HepG2 (cell line): ENCODE measurements around the gene VAV2. TPM values are rescaled to one million over a fixed set of nuclear protein-coding genes. Genes with fewer than 3 reads are reported as not detected.

Experiments used
- ATF7-NPFF ChIP-seq: sonication (generic); formaldehyde crosslinking; IDR thresholded peaks from 2 replicates; pipeline ENCODE4 v1.8.1; 2023; ENCODE audit warnings: mild to moderate bottlenecking, low read depth, missing genetic modification reagents, moderate library complexity
- ETV5 ChIP-seq: IDR thresholded peaks from 2 replicates; pipeline ENCODE4 v1.6.1; 2018; ENCODE audit warnings: missing biosample characterization, missing genetic modification reagents, inconsistent platforms, borderline replicate concordance
- HDAC1 ChIP-seq: sonication (generic); formaldehyde crosslinking; IDR thresholded peaks from 2 replicates; pipeline ENCODE4 v1.5.1; 2020; ENCODE audit warnings: mild to moderate bottlenecking, missing genetic modification reagents
- NONO ChIP-seq, 2 experiments: fragments of 450-650 bp in 1 of 2; sonication (generic) in 1 of 2; formaldehyde crosslinking in 1 of 2; IDR thresholded peaks in 1 of 2; conservative IDR thresholded peaks in 1 of 2; 2 replicates each; pipeline versions ENCODE4 v1.6.1 to v1.8.0; 2017 to 2022; ENCODE audit warnings: mild to moderate bottlenecking in 1 of 2, missing genetic modification reagents in 1 of 2, moderate library complexity in 1 of 2
- TEAD2 ChIP-seq: sonication (generic); formaldehyde crosslinking; IDR thresholded peaks from 2 replicates; pipeline ENCODE4 v1.9.0; 2021; ENCODE audit warnings: missing genetic modification reagents
- ZNF547 ChIP-seq: sonication (generic); formaldehyde crosslinking; IDR thresholded peaks from 2 replicates; pipeline ENCODE4 v1.5.1; 2020; ENCODE audit warnings: mild to moderate bottlenecking, missing genetic modification reagents
- ZNF691 ChIP-seq: sonication (generic); formaldehyde crosslinking; IDR thresholded peaks from 2 replicates; pipeline ENCODE4 v1.4.0; 2020; ENCODE audit warnings: missing genetic modification reagents, low read depth, mild to moderate bottlenecking, borderline replicate concordance
- ZSCAN12 ChIP-seq: sonication (generic); formaldehyde crosslinking; IDR thresholded peaks from 2 replicates; pipeline ENCODE4 v1.9.0; 2021; ENCODE audit warnings: mild to moderate bottlenecking, missing genetic modification reagents
- polyA plus RNA-seq, 8 experiments: library from polyadenylated mRNA; depleted of rRNA in 3 of 8; stranded (reverse) in 7 of 8; unstranded in 1 of 8; fragments of >200 nt; fragmentation: Illumina TruSeq in 4 of 8; extraction: Trizol in 4 of 8; gene quantifications; 2 replicates each; pipeline versions ENCODE4 v1.2.1 to v1.2.3, GENCODE V29; 2011 to 2016; ENCODE audit warnings: low read depth in 4 of 8, missing spikeins in 1 of 8, mixed read lengths in 1 of 8; ENCODE audit not compliant: insufficient read depth in 1 of 8
- total RNA-seq, 5 experiments: library from RNA; depleted of rRNA; stranded (reverse); fragments of >200 nt; fragmentation: Illumina TruSeq; extraction: Trizol; gene quantifications; 2 replicates each; pipeline ENCODE4 v1.2.3, GENCODE V29; 2016; ENCODE audit warnings: low read depth in 1 of 5
- TF ChIP-seq, protein P1 (sequence below): sonication (generic); formaldehyde crosslinking; IDR thresholded peaks from 2 replicates; pipeline ENCODE4 v1.5.0; 2020; ENCODE audit warnings: mild to moderate bottlenecking, missing genetic modification reagents, moderate library complexity
- TF ChIP-seq, protein P2 (sequence below): IDR thresholded peaks from 2 replicates; pipeline ENCODE4 v1.6.1; 2012; ENCODE audit warnings: inconsistent platforms
- TF ChIP-seq, protein P3 (sequence below): sonication (generic); formaldehyde crosslinking; IDR thresholded peaks from 2 replicates; pipeline ENCODE4 v1.8.0; 2022; ENCODE audit warnings: mild to moderate bottlenecking, missing genetic modification reagents; ENCODE audit not compliant: insufficient replicate concordance
- TF ChIP-seq, protein P4 (sequence below): sonication (generic); formaldehyde crosslinking; conservative IDR thresholded peaks from 2 replicates; pipeline ENCODE4 v1.4.0; 2020; ENCODE audit warnings: mild to moderate bottlenecking, missing genetic modification reagents, moderate library complexity
- TF ChIP-seq, protein P5 (sequence below): sonication (generic); formaldehyde crosslinking; IDR thresholded peaks from 2 replicates; pipeline ENCODE4 v1.4.0; 2020; ENCODE audit warnings: missing genetic modification reagents

Gene VAV2
- total and polyA plus RNA-seq, 2 of the 13 experiments (the other 11 are each of a cell fraction or from before 2014, with no cell fraction given) = 22.5 to 22.9 TPM

DNA sequence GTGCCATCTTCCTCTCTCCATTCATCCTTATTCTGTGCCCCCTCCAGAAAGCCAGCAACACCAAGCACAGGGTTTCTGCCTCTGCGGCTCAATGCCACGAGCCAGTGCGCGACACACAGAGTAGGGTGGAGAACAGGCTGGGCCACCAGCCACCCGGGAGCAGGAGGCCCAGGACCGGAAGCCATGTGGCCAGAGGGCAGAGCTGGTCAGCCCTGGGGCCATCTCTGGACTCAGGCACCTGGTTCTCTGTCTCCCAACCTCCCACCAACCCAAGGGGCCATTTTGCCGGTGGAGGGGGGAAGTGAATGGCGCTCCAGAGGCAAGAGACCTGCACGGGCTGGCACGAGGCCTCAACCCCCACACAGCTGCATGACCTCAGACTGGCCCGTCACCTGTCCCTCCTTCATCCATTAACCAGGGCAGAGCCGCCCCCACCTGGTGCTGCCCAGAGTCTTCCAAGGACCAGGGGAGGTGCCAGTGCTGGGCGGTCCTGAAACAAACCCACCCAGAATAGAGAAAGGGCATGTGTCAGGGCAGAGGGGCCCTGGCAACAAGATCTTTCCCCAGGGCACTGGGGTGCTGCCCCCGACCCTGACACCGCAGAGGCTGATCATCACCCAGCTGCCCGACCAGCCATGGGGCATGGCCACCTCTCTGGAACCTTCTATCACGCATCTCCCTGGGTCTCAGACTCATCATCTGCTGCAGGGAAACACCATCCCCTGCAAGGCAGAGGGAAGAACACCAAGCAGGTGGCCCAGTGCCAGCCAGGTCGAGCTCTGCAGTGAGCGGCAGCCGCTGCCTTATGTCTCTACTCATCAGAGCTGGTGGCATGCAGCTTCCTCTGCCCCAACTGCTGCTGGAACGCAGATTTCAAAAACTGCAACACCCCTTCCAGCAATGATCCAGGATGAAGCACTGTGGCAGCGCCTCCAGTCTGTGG, 11.9 kb downstream of the VAV2 start (continued):
- TF ChIP-seq, protein P1, sequence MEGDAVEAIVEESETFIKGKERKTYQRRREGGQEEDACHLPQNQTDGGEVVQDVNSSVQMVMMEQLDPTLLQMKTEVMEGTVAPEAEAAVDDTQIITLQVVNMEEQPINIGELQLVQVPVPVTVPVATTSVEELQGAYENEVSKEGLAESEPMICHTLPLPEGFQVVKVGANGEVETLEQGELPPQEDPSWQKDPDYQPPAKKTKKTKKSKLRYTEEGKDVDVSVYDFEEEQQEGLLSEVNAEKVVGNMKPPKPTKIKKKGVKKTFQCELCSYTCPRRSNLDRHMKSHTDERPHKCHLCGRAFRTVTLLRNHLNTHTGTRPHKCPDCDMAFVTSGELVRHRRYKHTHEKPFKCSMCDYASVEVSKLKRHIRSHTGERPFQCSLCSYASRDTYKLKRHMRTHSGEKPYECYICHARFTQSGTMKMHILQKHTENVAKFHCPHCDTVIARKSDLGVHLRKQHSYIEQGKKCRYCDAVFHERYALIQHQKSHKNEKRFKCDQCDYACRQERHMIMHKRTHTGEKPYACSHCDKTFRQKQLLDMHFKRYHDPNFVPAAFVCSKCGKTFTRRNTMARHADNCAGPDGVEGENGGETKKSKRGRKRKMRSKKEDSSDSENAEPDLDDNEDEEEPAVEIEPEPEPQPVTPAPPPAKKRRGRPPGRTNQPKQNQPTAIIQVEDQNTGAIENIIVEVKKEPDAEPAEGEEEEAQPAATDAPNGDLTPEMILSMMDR (CRISPR knock-in tag) = peak; percentile 45
- TF ChIP-seq, protein P2, sequence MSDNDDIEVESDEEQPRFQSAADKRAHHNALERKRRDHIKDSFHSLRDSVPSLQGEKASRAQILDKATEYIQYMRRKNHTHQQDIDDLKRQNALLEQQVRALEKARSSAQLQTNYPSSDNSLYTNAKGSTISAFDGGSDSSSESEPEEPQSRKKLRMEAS = peak; percentile 77; the same call in 1 of the 2 replicates
- peak; percentile 26; the same call in 1 of the 2 replicates for TF ChIP-seq HDAC1
- TF ChIP-seq, protein P3, sequence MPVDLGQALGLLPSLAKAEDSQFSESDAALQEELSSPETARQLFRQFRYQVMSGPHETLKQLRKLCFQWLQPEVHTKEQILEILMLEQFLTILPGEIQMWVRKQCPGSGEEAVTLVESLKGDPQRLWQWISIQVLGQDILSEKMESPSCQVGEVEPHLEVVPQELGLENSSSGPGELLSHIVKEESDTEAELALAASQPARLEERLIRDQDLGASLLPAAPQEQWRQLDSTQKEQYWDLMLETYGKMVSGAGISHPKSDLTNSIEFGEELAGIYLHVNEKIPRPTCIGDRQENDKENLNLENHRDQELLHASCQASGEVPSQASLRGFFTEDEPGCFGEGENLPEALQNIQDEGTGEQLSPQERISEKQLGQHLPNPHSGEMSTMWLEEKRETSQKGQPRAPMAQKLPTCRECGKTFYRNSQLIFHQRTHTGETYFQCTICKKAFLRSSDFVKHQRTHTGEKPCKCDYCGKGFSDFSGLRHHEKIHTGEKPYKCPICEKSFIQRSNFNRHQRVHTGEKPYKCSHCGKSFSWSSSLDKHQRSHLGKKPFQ = peak; percentile 59
- TF ChIP-seq, protein P4, sequence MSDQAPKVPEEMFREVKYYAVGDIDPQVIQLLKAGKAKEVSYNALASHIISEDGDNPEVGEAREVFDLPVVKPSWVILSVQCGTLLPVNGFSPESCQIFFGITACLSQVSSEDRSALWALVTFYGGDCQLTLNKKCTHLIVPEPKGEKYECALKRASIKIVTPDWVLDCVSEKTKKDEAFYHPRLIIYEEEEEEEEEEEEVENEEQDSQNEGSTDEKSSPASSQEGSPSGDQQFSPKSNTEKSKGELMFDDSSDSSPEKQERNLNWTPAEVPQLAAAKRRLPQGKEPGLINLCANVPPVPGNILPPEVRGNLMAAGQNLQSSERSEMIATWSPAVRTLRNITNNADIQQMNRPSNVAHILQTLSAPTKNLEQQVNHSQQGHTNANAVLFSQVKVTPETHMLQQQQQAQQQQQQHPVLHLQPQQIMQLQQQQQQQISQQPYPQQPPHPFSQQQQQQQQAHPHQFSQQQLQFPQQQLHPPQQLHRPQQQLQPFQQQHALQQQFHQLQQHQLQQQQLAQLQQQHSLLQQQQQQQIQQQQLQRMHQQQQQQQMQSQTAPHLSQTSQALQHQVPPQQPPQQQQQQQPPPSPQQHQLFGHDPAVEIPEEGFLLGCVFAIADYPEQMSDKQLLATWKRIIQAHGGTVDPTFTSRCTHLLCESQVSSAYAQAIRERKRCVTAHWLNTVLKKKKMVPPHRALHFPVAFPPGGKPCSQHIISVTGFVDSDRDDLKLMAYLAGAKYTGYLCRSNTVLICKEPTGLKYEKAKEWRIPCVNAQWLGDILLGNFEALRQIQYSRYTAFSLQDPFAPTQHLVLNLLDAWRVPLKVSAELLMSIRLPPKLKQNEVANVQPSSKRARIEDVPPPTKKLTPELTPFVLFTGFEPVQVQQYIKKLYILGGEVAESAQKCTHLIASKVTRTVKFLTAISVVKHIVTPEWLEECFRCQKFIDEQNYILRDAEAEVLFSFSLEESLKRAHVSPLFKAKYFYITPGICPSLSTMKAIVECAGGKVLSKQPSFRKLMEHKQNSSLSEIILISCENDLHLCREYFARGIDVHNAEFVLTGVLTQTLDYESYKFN = no peak
- peak; percentile 42; the same call in 1 of the 2 replicates for TF ChIP-seq ETV5 (CRISPR knock-in tag)
- no peak for TF ChIP-seq ZNF691 (CRISPR knock-in tag)
- peak; percentile 33; the same call in 1 of the 2 replicates for TF ChIP-seq ATF7-NPFF (CRISPR knock-in tag)
- peak; percentile 22; the same call in 1 of the 2 replicates for TF ChIP-seq ZNF547
- TF ChIP-seq, protein P5, sequence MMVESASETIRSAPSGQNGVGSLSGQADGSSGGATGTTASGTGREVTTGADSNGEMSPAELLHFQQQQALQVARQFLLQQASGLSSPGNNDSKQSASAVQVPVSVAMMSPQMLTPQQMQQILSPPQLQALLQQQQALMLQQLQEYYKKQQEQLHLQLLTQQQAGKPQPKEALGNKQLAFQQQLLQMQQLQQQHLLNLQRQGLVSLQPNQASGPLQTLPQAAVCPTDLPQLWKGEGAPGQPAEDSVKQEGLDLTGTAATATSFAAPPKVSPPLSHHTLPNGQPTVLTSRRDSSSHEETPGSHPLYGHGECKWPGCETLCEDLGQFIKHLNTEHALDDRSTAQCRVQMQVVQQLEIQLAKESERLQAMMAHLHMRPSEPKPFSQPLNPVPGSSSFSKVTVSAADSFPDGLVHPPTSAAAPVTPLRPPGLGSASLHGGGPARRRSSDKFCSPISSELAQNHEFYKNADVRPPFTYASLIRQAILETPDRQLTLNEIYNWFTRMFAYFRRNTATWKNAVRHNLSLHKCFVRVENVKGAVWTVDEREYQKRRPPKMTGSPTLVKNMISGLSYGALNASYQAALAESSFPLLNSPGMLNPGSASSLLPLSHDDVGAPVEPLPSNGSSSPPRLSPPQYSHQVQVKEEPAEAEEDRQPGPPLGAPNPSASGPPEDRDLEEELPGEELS (CRISPR knock-in tag) = no peak
- no peak for TF ChIP-seq TEAD2
- TF ChIP-seq ZSCAN12 (CRISPR knock-in tag) = no peak
- no peak for TF ChIP-seq NONO (IDR thresholded peaks at IDR 0.05)
- TF ChIP-seq NONO (CRISPR knock-in tag; conservative IDR thresholded peaks at IDR 0.05) = 0 out of 2 replicates have a peak, but pooled peaks have one; percentile 13
